Lung microvascular endothelial cell (primary cell): ENCODE data around the gene QRICH2. TPM values are rescaled to one million over a fixed set of nuclear protein-coding genes. Genes with fewer than 3 reads are reported as not detected.
"Not testable (repeated sequence)": the region's sequence is repeated elsewhere in the genome, so short reads cannot be mapped to it uniquely, and the experiment has no call there.

ENCODE experiments used
- DNase-seq, 2 donors: peaks; one replicate each; pipeline versions ENCODE4 v3.0.0 to v3.0.0-alpha.2; 2010; ENCODE audit warnings: low read depth in 2 of 2
- total RNA-seq: library from RNA; depleted of rRNA; stranded (reverse); fragments of >200 nt; gene quantifications from 2 replicates; pipeline ENCODE4 v1.2.1, GENCODE V29; 2014

Gene QRICH2
- total RNA-seq, 1 donor from 2014 or later = 12.1 TPM

DNA sequence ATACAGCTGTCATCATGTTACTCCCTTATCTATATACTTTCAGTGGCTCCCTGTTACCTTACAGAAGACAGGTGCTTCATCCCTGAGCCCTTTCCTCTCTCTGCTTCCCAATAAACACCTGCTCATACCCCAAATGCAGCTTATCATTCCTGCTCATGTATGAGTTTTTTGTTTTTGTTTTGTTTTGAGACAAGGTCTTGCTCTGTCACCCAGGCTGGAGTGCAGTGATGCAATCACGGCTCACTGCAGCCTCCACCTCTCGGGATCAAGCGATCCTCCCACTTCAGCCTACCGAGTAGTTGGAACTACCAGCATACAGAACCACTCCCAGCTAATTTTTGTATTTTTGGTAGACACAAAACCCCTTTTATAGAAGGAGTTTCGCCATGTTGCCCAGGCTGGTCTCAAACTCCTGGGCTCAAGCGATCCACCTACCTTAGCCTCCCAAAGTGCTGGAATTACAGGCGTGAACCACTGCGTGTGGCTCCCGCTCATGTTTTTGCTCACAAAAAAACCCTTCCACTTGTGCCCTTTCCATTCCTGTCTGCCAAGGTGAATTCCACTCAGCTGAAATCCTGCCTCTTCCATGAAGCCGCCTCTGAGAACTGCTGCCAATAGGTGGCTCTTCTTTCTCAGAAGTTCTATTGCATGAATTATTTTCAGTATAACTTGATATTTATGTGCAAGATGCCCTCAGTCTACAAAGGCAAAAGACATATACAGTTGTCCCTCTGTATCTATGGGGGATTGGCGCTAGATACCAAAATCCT, 59.9 kb downstream of the QRICH2 start:
- DNase-seq = peak; percentile 27 to 40

DNA sequence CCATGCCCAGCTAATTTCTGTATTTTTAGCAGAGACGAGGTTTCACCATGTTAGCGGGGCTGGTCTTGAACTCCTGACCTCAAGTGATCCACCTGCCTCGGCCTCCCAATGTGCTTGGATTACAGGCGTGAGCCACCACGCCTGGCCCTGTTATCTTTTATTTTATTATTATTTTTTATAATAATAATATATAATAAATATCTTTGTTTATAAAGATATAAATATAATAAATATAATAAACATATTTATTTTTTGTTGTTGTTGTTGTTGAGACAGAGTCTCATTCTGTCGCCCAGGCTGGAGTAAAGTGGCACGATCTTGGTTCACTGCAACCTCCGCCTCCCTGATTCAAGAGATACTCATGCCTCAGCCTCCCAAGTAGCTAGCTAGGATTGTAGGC, 60.8 kb downstream of the QRICH2 start:
- no peak for DNase-seq

DNA sequence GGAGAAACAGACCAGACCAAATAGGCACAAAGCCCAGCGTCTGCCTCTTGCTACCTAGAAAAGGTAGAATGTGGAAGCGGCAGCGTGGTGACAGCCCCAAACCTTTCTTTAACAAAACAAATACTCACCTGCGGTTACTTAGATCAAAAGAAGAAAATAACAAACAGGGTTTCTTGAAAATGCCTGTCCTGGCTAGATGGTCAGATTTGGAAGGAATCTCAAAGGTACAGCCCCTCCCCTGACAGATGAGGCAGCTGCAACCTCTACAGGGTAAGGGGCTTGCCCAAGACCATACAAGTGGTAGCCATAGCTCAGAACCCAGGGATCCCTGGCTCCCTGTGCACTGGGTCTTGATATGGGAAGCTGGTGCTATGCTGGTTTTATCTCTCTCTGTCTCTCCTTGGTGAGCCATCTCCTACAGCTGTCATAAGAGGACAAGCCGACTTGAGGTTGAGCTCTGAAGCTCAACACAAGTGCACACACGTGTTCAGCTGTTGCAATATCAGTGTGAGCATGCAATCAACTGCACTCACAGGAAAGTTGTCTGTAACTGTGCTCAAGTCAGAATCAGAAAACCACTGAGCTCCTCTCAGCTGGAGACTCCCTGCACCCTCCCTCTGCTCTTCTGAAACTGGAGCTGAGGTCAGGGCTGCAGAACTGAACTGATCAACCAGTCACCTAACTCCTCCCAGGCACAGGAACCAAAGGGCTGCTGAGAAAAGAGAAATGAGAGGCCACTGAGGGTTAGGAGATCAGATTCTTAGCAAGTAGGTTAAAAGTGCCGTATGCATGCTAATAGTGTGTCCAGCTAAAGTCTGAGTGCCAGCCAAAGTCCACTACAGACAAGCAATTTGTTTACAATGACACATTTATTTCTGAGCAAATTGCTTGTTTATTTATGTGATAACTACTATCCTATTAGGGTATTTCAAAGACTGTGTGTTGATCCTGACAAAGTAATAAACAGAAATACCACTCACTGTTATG, 61.7 kb downstream of the QRICH2 start:
- no peak for DNase-seq

DNA sequence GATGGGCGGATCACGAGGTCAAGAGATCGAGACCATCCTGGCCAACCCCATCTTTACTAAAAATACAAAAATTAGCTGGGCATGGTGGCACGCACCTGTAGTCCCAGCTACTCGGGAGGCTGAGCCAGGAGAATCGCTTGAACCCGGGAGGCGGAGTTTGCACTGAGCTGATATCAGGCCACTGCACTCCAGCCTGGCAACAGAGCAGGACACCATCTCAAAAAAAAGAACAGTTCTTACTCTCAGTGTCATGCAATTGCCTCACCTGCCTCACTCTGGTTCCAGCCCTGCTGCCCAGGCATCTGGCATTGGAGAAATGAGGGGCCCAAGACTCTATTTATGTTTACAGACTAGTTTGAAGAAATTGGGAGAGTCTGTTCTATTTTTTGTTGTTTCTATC, 63.4 kb downstream of the QRICH2 start:
- not testable (repeated sequence) for DNase-seq

DNA sequence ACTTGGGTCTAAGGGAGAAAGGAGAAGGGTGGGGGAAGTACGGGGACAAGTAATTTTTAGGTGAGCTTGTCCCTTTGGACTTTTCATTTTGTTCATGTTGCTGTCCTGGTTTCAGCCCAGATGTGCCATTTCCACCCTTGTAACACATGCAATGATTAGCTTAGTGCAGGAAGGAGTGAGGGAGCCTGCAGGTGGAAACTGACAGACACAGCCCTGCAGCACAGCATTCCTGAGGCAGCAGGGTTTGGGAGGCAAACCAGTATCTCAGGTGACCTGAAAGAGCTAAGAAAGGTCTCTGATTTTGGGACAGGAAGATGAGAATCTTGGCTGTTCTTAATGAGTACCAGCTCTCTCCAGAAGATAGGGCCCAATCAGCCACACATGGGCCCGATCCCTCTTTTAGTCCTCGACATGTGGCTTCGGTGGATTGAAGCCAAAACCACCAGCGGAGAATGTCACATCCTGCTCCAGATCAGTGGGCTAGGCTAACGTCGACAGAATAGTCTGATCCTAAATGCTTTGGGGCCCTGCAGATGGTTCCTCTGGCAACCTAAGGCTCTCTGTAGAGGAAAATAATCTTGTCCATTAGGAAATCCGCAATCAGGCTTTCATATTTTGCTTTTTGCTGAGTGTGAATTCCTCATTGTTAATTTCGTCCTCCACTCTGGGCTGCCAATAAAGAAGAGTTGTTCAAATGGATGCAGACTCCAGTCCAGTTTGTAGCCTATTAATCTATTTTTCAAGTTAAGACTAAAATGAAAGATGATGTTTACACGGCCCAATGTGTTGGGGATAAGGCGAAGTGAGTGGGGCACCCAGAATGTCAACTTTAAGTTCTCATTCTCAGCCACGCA, 64.0 kb downstream of the QRICH2 start:
- DNase-seq = peak in 1 of 2 donors; percentile 50

DNA sequence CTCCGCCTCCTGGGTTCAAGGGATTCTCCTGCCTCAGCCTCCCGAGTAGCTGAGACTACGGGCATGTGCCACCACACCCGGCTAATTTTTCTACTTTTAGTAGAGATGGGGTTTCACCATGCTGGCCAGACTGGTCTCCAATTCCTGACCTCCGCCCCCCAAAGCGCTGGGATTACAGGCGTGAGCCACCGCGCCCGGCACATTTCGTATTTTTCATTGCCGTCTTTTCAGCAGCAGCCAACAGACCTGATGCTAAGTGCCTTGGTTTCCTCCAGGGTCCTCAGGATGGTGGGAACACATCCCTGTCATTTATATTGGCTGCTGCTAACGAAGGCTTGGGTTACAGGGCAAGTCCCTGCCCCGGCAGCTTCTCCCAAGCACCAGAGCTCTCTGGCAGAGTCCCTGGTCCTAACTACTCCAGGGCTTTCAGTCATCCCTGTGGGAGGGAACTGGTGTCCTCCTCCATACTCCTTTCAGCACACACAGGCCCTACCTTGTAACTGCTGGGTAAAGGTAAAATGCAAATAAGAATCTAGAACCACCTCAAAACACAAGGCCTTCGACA, 66.3 kb downstream of the QRICH2 start:
- DNase-seq = no peak

DNA sequence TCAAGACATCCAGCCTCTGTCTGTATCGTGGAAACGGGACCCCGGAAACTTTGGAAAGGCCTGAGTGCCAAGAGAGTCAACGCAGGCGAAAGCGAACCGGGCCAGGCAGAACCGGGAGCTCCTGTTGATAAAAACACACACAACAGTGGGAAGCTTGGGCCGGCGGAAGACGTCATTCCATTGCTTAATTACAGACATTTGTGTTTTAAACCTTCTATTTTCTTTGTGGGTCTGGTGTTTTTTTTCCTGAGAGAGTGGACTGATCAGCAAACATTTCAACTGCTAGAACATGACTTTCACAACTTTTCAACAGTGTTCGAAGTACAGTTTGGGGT, 66.9 kb downstream of the QRICH2 start:
- no peak for DNase-seq

DNA sequence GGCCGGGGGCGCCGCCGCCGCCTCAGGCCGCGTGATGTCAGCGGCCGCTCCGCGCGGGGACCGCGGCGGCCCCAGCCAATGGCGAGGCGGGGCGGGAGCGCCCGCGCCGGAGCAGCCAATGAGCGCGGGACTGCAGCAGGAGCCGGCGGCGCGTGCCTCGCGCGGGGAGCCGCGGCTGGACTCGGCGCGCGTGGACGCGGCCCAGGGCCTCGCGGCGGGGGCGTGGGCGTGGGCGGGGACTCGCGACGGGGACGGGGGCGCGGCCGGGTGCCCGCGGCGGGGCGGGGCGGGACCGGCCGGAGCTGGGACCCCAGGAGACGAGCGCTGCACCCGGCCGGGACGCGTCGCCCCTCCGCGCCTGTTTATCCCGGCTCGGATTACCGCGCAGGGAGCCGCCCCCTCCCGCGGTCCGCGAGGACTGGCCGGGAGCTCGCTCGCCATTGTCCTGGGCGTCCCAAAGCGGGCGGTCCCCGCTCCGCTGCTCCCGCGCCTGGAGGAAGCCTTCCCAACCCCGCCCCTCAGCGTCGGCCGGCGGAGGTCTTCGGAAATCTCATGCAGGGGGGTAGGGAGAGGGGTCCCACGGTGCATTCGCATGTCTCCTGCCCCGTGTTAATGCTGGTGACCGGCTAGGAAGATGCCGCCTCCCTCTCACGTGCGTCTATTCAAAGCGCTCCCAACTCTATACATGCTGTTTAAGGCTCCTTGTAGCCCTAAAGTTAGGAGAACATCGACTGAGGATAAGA, 67.4 kb downstream of the QRICH2 start, which contains the start of gene RNF157:
TSS of gene RNF157 (minus strand) at position 33 of the 743 bp plus-strand sequence. CDS start 253 bp downstream, outside the sequence.
- peak; percentile 41 to 62 for DNase-seq

DNA sequence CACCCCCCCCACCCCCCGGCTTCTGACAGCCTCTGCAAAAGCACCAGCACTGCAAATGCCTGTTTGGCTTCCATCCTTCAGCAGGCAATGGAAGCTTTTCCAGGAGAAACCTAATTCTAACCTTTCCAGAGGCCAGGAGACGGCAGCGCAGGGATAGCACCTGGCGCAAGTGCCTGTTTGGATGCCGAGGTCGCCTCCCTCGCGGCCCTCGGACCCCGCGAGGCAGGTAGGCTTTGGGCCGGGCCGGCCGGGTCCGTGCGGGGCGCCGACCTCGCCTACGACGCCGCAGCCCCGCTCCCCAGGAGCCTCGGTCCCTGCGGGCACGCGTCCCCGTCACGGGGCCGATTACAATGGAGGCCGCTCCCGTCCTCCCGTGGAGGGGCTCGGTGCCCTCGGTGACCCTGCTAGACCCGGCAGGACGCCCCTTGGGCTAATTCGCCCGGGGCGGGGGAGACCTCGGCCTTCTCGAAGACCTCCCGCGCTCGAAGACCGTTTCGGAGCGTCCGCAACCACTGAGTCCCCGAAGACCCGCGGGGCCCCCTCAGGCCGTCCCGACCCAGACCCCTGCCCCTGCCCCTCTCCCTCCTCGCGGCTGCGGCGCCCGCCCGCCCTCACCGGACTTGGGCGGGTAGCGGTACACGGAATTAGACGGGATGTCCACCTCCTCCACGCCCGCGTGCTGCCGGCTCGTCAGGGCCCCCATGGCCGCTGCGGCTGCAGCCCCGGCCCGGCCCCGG, 68.4 kb downstream of the QRICH2 start:
- no peak for DNase-seq

DNA sequence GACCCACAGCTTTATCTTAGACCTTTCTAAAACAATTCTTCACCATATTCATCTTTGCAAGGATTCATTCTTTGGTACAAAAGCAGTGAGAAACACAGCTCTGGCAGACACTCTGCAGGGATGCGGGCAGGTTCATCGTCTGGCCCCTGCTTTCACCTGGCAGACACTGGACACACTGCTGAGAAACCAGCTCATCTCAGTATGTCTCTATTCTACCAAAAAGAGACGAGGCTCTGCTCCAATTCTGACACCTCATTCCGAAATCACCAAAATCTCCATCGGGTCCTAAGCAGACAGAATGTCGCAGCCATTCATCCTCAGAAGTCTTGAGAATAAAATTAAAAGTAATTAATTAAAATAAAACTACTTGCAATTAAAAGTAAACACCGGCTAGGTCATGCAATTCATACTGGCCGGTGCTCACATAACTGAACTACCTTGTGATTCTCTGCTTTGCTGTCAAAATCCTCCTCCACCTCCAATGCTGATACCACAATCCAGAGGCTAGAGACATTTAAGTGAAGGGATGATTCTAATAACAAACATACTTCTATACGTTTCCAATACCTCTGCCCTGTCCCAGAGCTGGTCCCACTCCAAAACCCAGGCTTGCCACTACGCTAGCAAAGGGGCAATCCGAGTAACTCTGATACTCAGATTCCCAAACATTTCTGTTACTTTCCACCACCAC, 69.1 kb downstream of the QRICH2 start:
- no peak for DNase-seq

DNA sequence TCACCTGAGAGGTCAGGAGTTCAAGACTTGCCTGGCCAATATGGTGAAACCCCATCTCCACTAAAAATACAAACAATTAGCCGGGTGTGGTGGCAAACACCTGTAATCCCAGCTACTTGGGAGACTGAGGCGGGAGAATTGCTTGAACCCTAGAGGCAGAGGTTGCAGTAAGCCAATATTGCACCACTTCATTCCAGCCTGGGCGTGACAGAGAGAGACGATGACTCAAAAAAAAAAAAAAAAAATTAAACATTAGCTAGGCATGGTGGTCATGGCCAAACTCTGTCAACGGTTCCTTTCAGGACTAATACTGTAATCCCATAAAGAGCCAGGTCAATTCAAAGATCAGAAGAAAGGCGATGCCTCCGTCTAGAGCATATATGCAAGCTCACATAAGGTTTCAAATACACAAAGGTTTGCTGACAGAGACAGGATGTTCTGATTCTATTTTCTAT, 70.2 kb downstream of the QRICH2 start:
- no peak for DNase-seq

DNA sequence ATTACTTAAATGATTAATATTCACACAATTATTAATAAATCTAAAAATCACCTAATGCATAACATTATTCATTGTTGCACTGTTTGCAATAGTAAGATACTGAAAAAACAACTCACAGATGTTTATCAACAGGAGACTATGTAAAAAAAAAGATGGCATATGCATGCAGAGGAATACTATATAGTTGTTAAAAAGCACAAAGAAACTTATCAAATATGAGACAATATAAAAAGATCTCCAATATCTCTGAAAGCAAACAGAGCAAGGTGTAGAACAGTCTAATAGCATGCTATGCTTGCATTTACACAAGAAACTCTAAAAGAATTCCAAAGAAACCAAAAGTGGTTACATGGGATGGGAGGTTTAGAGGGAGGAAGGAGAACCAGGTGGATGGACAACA, 71.5 kb downstream of the QRICH2 start:
- no peak for DNase-seq

DNA sequence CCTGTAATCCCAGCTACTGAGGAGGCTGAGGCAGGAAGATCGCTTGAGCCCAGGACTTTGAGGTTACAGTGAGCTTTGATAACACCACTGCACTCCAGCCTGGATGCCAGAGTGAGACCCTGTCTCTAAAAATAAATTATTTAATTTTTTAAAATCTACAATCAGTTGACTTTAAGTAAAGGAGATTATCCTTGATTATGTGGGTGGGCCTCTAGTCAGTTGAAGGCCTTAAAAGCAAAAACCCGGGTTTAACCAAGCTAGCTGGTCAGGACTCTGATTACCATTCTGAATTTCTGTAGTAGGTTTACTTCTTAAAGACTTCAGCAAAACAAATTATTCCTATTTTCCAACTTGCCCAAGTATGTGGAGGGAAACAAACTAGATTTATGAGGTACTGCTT, 72.2 kb downstream of the QRICH2 start:
- DNase-seq = no peak

DNA sequence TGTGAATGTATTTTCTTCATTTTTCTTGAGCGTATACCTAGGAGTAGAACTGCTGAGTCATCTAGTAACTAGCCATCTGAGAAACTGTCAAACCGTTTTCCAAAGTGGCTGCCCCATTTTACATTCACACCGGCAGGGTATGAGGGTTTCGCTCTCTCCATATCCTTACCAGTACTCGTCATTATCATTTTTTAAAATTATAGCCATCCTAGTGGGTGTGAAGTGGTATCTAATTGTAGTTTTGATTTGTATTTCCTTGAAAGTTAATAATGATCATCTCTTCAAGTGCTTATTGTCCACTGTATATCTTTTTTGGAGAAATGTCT, 73.8 kb downstream of the QRICH2 start:
- DNase-seq = no peak

DNA sequence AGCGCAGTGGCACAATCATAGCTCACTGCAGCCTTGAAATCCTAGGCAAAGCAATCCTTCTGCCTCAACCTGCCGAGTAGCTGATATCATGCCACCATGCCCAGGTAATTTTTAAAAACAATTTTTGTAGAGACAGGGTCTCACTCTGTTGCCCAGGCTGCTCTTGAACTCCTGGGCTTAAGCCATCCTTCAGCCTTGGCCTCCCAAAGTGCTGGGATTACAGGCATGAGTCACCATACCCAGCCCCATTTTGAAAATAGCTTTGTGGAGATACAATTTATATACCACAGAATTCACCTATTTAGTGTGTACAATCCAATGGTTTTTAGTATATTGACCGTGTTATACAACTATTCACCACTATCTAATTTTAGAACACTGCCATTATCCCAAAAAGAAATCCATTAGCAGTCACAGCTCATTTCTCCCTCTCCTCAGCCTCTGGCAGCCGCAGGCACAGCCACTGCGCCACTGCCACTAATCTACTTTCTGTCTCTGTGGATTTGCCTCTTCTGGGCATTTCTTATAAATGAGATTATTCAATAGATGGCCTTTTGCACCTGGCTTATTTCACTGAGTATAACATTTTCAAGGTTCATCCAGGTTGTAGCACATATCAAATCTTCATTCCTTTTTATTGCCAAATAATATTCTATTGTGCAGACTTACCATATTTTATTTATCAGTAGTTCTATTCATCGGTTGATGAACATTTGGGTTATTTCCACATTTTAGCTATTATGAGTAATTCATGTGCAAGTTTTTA, 74.3 kb downstream of the QRICH2 start:
- DNase-seq = no peak

DNA sequence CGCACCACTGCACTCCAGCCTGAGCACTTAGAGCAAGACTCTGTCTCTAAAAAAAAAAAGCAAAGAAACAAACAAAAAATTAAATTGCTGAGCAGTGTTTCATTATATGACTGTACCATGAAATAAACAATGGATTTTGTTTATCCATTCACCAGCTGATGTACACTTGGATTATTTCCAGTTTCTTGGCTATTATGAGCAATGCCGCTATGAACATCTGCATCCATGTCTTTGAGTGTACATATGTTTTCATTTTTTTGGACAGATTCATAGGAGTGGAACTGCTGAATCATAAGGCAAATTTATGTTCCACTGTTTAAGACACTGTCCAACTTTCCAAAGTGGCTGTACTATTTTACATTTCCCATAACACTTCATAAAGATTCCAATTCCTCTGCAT, 75.7 kb downstream of the QRICH2 start:
- DNase-seq = peak in 1 of 2 donors; percentile 43

DNA sequence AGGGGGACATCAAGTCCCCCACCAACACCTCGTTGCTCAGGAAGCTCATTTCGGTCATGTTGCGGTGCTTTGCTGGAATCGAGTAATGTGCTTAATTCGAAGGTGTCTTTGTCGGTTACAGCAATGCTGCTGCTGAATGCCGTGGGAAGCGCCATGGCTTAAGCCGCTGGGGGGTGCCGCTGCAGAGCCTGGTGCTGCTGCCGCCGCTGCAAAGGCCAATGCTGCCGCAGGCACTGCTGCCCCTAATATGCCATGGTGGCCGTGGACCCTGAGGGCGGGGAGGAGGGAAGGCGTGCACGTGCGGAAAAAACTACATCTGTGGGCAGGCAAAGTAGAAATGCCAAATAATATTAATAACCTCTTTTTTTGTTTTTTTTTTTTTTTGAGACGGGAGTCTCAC, 81.3 kb downstream of the QRICH2 start:
- DNase-seq = not testable (repeated sequence)

DNA sequence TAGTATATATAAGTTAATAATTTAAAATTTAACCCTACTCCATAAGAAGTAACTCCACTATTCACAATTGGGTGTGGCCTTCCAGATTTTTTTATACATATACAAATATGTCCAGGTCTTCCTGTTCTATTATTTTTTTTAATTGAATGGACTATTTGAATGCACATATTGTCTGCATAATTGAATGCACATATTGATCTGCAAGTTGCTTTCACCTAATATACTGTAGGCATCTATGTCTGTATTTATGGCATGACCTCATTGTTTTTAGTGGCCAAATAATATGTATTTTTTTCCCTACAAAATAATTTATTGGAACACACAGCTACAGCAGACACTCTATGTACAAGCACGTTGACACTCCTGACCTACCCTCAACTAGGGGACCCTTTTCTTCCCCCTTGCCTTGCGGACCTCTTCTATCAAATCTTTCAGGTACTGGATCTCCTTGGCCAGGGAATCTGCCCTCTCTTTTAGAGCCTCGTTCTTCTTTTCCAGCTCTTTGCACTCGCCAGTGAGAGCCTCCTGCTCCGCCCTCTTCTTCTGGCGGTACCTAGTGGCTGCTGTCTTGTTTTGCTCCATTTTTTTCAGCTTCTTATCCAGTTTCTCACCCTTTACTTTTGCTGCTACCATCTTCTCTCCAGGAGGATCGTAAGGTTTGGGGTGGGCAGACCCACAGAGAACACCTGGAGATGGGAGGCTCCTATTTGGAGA, 82.5 kb downstream of the QRICH2 start:
- DNase-seq = not testable (repeated sequence)
